K562 (cell line): Measurements from ENCODE around the gene GPR85.

Experiments used
- CTCF ChIP-seq, 3 experiments: IDR thresholded peaks in 2 of 3; conservative IDR thresholded peaks in 1 of 3; 2 replicates each; pipeline ENCODE4 v1.5.1; 2011 to 2012; ENCODE audit warnings: low read length in 3 of 3, mild to moderate bottlenecking in 3 of 3, control low read depth in 2 of 3, improper control_type of control experiment in 1 of 3, inconsistent platforms in 1 of 3, low read depth in 1 of 3, mixed read lengths in 1 of 3, moderate library complexity in 1 of 3; ENCODE audit not compliant: insufficient read depth in 2 of 3
- HDAC8 ChIP-seq: fragments of 450-650 bp; IDR thresholded peaks from 2 replicates; pipeline ENCODE4 v1.6.1; 2016; ENCODE audit warnings: mild to moderate bottlenecking, missing genetic modification characterization, moderate library complexity, missing compliant biosample characterization
- NCOR1 ChIP-seq: fragments of 450-650 bp; IDR thresholded peaks from 2 replicates; pipeline ENCODE4 v1.6.1; 2016; ENCODE audit warnings: mild to moderate bottlenecking, moderate library complexity
- PRDM10 ChIP-seq: fragments of 450-650 bp; IDR thresholded peaks from 2 replicates; pipeline ENCODE4 v1.6.1; 2018; ENCODE audit not compliant: partially characterized antibody
- REST ChIP-seq, 2 experiments: fragments of 450-650 bp; formaldehyde crosslinking in 1 of 2; IDR thresholded peaks; 2 replicates each; pipeline versions ENCODE4 v1.4.0 to v1.6.1; 2014 to 2020; ENCODE audit warnings: mild to moderate bottlenecking in 2 of 2, borderline replicate concordance in 1 of 2, low read depth in 1 of 2
- STAT5A ChIP-seq: IDR thresholded peaks from 2 replicates; pipeline ENCODE4 v1.6.1; 2012; ENCODE audit warnings: low read length, inconsistent platforms, borderline replicate concordance

- no peak for TF ChIP-seq NCOR1
- TF ChIP-seq REST (IDR thresholded peaks at IDR 0.05; ENCODE audit: borderline replicate concordance): no peak
- TF ChIP-seq REST (CRISPR knock-in tag; IDR thresholded peaks at IDR 0.05; ENCODE audit: low read depth): no peak
- no peak for TF ChIP-seq CTCF (IDR thresholded peaks at IDR 0.05 in 2 of 3, conservative IDR thresholded peaks at IDR 0.05 in 1 of 3; ENCODE audit: insufficient read depth in 2 of 3, low read depth in 1 of 3, low read length in 3 of 3)
- no peak for TF ChIP-seq STAT5A
- no peak for TF ChIP-seq HDAC8 (tag)
- no peak for TF ChIP-seq PRDM10
Measured at GRCh38 chr7:113084496-113085172, 2.0 kb downstream of the GPR85 start.
